Parathyroid adenoma (tissue), 2 donors: ENCODE results near the gene TMEM200A.

Source experiments
- H2AFZ ChIP-seq: fragments of 300-600 bp; sonication (generic); one replicate; pipeline ENCODE4 v1.7.0; 2017; ENCODE audit warnings: antibody characterized with exemption, mild to moderate bottlenecking
- H3K27ac ChIP-seq: fragments of 300-600 bp; sonication (generic); one replicate; pipeline ENCODE4 v1.7.0; 2017
- H3K27me3 ChIP-seq: fragments of 300-600 bp; sonication (generic); one replicate; pipeline ENCODE4 v1.7.0; 2017; ENCODE audit warnings: low read length; ENCODE audit not compliant: control insufficient read depth, insufficient read depth
- H3K36me3 ChIP-seq: fragments of 300-600 bp; sonication (generic); one replicate; pipeline ENCODE4 v1.7.0; 2017; ENCODE audit warnings: low read length; ENCODE audit not compliant: control insufficient read depth, insufficient read depth
- H3K4me1 ChIP-seq: fragments of 300-600 bp; sonication (generic); one replicate; pipeline ENCODE4 v1.7.0; 2017; ENCODE audit warnings: control low read depth
- H3K4me2 ChIP-seq: fragments of 300-600 bp; sonication (generic); one replicate; pipeline ENCODE4 v1.7.0; 2017; ENCODE audit warnings: low read length
- H3K4me3 ChIP-seq: fragments of 300-600 bp; sonication (generic); one replicate; pipeline ENCODE4 v1.7.0; 2017; ENCODE audit warnings: low read depth, low read length
- H3K79me2 ChIP-seq: fragments of 300-600 bp; sonication (generic); one replicate; pipeline ENCODE4 v1.7.0; 2017; ENCODE audit warnings: control low read depth
- H3K9ac ChIP-seq: fragments of 300-600 bp; sonication (generic); one replicate; pipeline ENCODE4 v1.7.0; 2017; ENCODE audit warnings: mild to moderate bottlenecking
- H3K9me3 ChIP-seq: fragments of 300-600 bp; sonication (generic); one replicate; pipeline ENCODE4 v1.7.0; 2017; ENCODE audit warnings: low read length; ENCODE audit not compliant: control insufficient read depth
- TF ChIP-seq, protein P1 (sequence below): fragments of 300-600 bp; sonication (generic); IDR thresholded peaks from one replicate; pipeline ENCODE4 v1.7.0; 2017; ENCODE audit warnings: antibody characterized with exemption, mild to moderate bottlenecking
- donor health status: primary hyperparathyroidism.

The TMEM200A gene

DNA sequence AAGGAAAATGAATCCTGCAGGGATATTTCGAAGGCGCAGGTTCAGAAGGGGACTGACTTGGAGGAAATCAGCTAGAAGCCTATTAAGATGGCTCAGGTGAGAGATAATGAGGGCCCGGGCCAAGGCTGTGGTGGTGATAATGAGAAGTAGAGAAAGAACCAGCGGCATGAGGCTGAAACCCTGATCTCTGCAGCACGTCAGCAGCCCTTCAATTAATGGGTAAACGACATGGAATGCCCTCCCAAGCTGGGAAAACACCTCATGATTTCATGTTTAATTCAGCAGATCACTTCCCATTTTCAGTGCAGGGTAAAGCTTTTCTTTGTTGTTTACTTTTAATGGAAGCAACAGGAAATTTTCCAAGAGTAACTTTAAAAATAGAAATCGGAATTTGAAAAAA is 104.9 kb downstream of the TMEM200A start:
- TF ChIP-seq, protein P1, sequence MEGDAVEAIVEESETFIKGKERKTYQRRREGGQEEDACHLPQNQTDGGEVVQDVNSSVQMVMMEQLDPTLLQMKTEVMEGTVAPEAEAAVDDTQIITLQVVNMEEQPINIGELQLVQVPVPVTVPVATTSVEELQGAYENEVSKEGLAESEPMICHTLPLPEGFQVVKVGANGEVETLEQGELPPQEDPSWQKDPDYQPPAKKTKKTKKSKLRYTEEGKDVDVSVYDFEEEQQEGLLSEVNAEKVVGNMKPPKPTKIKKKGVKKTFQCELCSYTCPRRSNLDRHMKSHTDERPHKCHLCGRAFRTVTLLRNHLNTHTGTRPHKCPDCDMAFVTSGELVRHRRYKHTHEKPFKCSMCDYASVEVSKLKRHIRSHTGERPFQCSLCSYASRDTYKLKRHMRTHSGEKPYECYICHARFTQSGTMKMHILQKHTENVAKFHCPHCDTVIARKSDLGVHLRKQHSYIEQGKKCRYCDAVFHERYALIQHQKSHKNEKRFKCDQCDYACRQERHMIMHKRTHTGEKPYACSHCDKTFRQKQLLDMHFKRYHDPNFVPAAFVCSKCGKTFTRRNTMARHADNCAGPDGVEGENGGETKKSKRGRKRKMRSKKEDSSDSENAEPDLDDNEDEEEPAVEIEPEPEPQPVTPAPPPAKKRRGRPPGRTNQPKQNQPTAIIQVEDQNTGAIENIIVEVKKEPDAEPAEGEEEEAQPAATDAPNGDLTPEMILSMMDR, result no peak
- no peak overlapping the region for H3K4me3 ChIP-seq
- H3K9me3 ChIP-seq, result no peaks in the 10 kb centered on the region
- no peak overlapping the region for H3K4me2 ChIP-seq
- no peaks in the 10 kb centered on the region for H3K4me1 ChIP-seq
- no peaks in the 10 kb centered on the region for H3K79me2 ChIP-seq
- H3K27me3 ChIP-seq, result no peaks in the 10 kb centered on the region
- H3K27ac ChIP-seq, result no peak overlapping the region
- no peak overlapping the region for H3K9ac ChIP-seq
- H2AFZ ChIP-seq, result no peak overlapping the region
- H3K36me3 ChIP-seq, result no peaks in the 10 kb centered on the region

DNA sequence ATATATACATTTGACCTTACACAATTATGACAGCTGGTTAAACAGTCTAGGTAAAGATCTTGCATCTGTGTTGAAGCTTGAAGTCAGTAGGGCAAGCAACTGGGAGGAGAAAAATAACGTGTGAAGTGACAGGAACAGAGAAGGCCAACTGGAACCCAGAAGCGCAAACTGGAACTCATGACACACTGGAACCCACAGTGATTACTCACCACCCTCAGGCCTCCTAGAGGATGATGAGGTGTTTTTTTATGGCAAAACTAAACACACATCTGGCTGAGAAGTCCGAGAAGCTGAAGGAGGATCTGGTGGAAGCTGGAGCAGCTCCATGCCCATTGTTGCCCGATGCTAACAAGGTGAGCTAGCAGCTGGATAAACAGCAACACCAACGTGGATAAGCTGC is 108.1 kb downstream of the TMEM200A start:
- Histone ChIP-seq H3K9me3 (no peaks in the 10 kb centered on the region), H3K9ac (no peak overlapping the region), H2AFZ (no peak overlapping the region), H3K4me1 (no peaks in the 10 kb centered on the region), H3K27me3 (no peaks in the 10 kb centered on the region), H3K4me2 (no peak overlapping the region), H3K27ac (no peak overlapping the region), H3K79me2 (no peaks in the 10 kb centered on the region), H3K36me3 (no peaks in the 10 kb centered on the region), H3K4me3 (no peak overlapping the region)
- TF ChIP-seq, protein P1, result no peak

DNA sequence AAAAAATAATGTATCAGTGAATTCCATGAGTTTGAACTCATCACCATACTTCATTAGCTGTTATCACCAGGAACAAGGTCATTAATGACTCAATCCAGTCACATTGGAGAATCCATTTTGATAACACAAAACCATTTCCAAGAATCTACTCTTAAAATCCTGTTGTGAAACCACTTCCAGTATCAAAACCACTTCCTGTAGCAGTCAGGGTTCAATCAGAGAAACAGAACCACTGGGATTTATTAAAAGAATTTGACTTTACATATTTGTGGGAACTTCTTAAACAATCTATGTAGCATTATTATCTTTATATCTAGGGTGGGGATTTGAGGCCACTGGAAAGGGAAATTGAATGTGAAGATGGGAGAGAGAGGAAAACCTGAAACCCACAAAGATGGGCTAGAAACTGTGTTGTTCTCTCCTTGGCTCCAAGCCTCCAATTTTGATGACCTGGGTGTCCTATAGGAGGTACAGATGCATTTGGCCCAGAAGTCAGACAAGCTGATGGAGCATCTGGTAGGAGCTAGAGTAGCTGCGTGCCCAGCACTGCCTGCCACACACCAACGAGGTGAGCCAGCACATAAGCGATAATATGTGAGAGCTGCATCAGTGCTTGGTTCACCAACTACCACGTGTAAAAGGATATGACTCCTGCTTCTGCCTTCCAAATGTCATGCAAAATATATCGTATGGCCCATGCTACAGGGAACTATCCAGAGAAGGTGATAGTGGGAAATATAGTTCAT is 117.0 kb downstream of the TMEM200A start:
- H3K79me2 ChIP-seq, result no peaks in the 10 kb centered on the region
- no peaks in the 10 kb centered on the region for H3K9me3 ChIP-seq
- no peak overlapping the region for H2AFZ ChIP-seq
- H3K4me2 ChIP-seq, result no peak overlapping the region
- H3K27ac ChIP-seq, result no peak overlapping the region
- TF ChIP-seq, protein P1, result no peak
- H3K4me3 ChIP-seq, result no peak overlapping the region
- H3K36me3 ChIP-seq, result no peaks in the 10 kb centered on the region
- no peak overlapping the region for H3K9ac ChIP-seq
- no peaks in the 10 kb centered on the region for H3K27me3 ChIP-seq
- H3K4me1 ChIP-seq, result no peaks in the 10 kb centered on the region

DNA sequence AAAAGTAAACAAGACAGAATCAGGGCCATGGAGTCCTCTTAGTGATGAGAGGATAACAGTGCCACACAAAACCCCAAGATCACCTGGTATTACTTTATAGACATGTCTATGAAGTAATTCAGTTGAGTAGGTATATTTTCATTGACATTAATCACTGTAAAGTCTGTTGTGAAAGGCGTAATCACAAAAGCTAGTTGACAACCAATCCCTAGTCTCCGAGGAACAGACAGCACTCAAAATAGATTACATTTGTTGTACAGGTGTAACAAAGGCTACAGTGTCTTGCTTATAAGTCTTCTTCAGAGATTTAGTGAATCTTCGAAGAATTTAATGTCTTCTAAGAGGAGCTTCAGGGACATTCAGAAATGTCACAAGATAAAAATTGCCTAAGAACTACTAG is 120.1 kb downstream of the TMEM200A start:
- Histone ChIP-seq H3K9ac (no peak overlapping the region), H3K36me3 (no peaks in the 10 kb centered on the region), H3K4me2 (no peak overlapping the region), H3K9me3 (no peaks in the 10 kb centered on the region), H3K4me1 (no peaks in the 10 kb centered on the region), H3K27ac (no peak overlapping the region), H2AFZ (no peak overlapping the region), H3K79me2 (no peaks in the 10 kb centered on the region), H3K4me3 (no peak overlapping the region), H3K27me3 (no peaks in the 10 kb centered on the region)
- TF ChIP-seq, protein P1, result no peak

DNA sequence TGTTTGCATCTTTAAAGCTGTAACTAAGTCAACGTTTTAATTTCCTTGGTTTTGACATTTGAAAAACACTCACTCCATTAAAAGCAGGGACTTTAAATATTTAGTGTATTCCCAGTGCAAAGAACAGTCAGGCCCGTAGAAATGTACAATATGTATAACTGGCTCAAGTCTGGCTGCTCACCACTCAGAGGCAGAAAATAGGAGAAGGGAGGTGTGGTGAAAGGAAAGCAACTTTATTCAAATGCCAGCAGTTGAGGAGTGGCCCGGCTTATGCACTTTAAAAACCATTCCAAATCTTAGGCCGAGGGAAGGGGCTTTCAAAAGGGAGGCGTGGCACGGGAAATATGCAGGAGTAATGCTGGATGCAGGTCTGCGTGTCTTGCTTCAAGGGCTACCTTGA is 120.6 kb downstream of the TMEM200A start:
- TF ChIP-seq, protein P1, result no peak
- Histone ChIP-seq H3K9me3 (no peaks in the 10 kb centered on the region), H3K4me3 (no peak overlapping the region), H3K27me3 (no peaks in the 10 kb centered on the region), H3K79me2 (no peaks in the 10 kb centered on the region), H3K9ac (no peak overlapping the region), H3K4me1 (no peaks in the 10 kb centered on the region), H3K27ac (no peak overlapping the region), H2AFZ (no peak overlapping the region), H3K4me2 (no peak overlapping the region), H3K36me3 (no peaks in the 10 kb centered on the region)
